ENCODE measurements around the gene MMP17. TPM values are rescaled to one million over a fixed set of nuclear protein-coding genes. Genes with fewer than 3 reads are reported as not detected.

MMP17 gene
- polyA plus RNA-seq, 2 donors = 1.8 to 2.0 TPM

- 89 to 92% methylated on average over 25 of the region's 25 CpGs for WGBS, 2 donors
- Histone ChIP-seq H3K36me3 (ENCODE audit: control insufficient read depth in 2 of 2, insufficient read depth in 2 of 2, low read length in 1 of 2) (no peaks in the 10 kb centered on the region), H3K27me3 (ENCODE audit: control insufficient read depth in 1 of 2, insufficient read depth in 2 of 2, low read length in 2 of 2) (no peaks in the 10 kb centered on the region), H3K4me3 (ENCODE audit: low read depth in 1 of 2, low read length in 2 of 2) (no peak overlapping the region), H3K27ac (ENCODE audit: low read depth in 2 of 2, low read length in 1 of 2) (no peak overlapping the region), H3K9me3 (ENCODE audit: control insufficient read depth in 2 of 2, insufficient read depth in 1 of 2, low read depth in 1 of 2, low read length in 1 of 2) (no peaks in the 10 kb centered on the region), H3K4me1 (ENCODE audit: control insufficient read depth in 2 of 2, insufficient read depth in 2 of 2, low read length in 1 of 2) (no peaks in the 10 kb centered on the region)
These were observed 16.5 kb downstream of the MMP17 start for GRCh38 chr12:131844656-131845055.

- 90 to 91% methylated on average over 29 of the region's 29 CpGs for WGBS, 2 donors
- H3K36me3 ChIP-seq (ENCODE audit: control insufficient read depth in 2 of 2, insufficient read depth in 2 of 2, low read length in 1 of 2) = no peaks in the 10 kb centered on the region
- H3K4me1 ChIP-seq (ENCODE audit: control insufficient read depth in 2 of 2, insufficient read depth in 2 of 2, low read length in 1 of 2) = no peaks in the 10 kb centered on the region
- H3K27me3 ChIP-seq (ENCODE audit: control insufficient read depth in 1 of 2, insufficient read depth in 2 of 2, low read length in 2 of 2) = no peaks in the 10 kb centered on the region
- H3K9me3 ChIP-seq (ENCODE audit: control insufficient read depth in 2 of 2, insufficient read depth in 1 of 2, low read depth in 1 of 2, low read length in 1 of 2) = no peaks in the 10 kb centered on the region
- H3K4me3 ChIP-seq (ENCODE audit: low read depth in 1 of 2, low read length in 2 of 2) = no peak overlapping the region
- H3K27ac ChIP-seq (ENCODE audit: low read depth in 2 of 2, low read length in 1 of 2) = no peak overlapping the region
These were observed 16.9 kb downstream of the MMP17 start for GRCh38 chr12:131845121-131845520.

GRCh38 chr12:131847456-131847855, 19.3 kb downstream of the MMP17 start:
- Histone ChIP-seq H3K27ac (ENCODE audit: low read depth in 2 of 2, low read length in 1 of 2) (no peak overlapping the region), H3K9me3 (ENCODE audit: control insufficient read depth in 2 of 2, insufficient read depth in 1 of 2, low read depth in 1 of 2, low read length in 1 of 2) (no peaks in the 10 kb centered on the region), H3K27me3 (ENCODE audit: control insufficient read depth in 1 of 2, insufficient read depth in 2 of 2, low read length in 2 of 2) (no peaks in the 10 kb centered on the region), H3K4me1 (ENCODE audit: control insufficient read depth in 2 of 2, insufficient read depth in 2 of 2, low read length in 1 of 2) (no peaks in the 10 kb centered on the region), H3K36me3 (ENCODE audit: control insufficient read depth in 2 of 2, insufficient read depth in 2 of 2, low read length in 1 of 2) (no peaks in the 10 kb centered on the region), H3K4me3 (ENCODE audit: low read depth in 1 of 2, low read length in 2 of 2) (no peak overlapping the region)
- WGBS, 2 donors = 85% methylated on average over 10 of the region's 10 CpGs

- no peaks in the 10 kb centered on the region for H3K27me3 ChIP-seq (ENCODE audit: control insufficient read depth in 1 of 2, insufficient read depth in 2 of 2, low read length in 2 of 2)
- WGBS, 2 donors = 80 to 84% methylated on average over 24 of the region's 24 CpGs
- no peaks in the 10 kb centered on the region for H3K36me3 ChIP-seq (ENCODE audit: control insufficient read depth in 2 of 2, insufficient read depth in 2 of 2, low read length in 1 of 2)
- H3K4me1 ChIP-seq (ENCODE audit: control insufficient read depth in 2 of 2, insufficient read depth in 2 of 2, low read length in 1 of 2) = no peaks in the 10 kb centered on the region
- no peaks in the 10 kb centered on the region for H3K9me3 ChIP-seq (ENCODE audit: control insufficient read depth in 2 of 2, insufficient read depth in 1 of 2, low read depth in 1 of 2, low read length in 1 of 2)
- H3K27ac ChIP-seq (ENCODE audit: low read depth in 2 of 2, low read length in 1 of 2) = no peak overlapping the region
- no peak overlapping the region for H3K4me3 ChIP-seq (ENCODE audit: low read depth in 1 of 2, low read length in 2 of 2)
These were observed 20.6 kb downstream of the MMP17 start for GRCh38 chr12:131848753-131849152.

- WGBS, 2 donors = 86 to 87% methylated on average over 40 to 47 of the region's 47 CpGs
- Histone ChIP-seq H3K4me1 (ENCODE audit: control insufficient read depth in 2 of 2, insufficient read depth in 2 of 2, low read length in 1 of 2) (no peaks in the 10 kb centered on the region), H3K36me3 (ENCODE audit: control insufficient read depth in 2 of 2, insufficient read depth in 2 of 2, low read length in 1 of 2) (no peaks in the 10 kb centered on the region), H3K27ac (ENCODE audit: low read depth in 2 of 2, low read length in 1 of 2) (no peak overlapping the region), H3K9me3 (ENCODE audit: control insufficient read depth in 2 of 2, insufficient read depth in 1 of 2, low read depth in 1 of 2, low read length in 1 of 2) (no peaks in the 10 kb centered on the region), H3K27me3 (ENCODE audit: control insufficient read depth in 1 of 2, insufficient read depth in 2 of 2, low read length in 2 of 2) (no peaks in the 10 kb centered on the region), H3K4me3 (ENCODE audit: low read depth in 1 of 2, low read length in 2 of 2) (no peak overlapping the region)
These were observed 21.7 kb downstream of the MMP17 start for GRCh38 chr12:131849700-131850553.

- Histone ChIP-seq H3K4me3 (ENCODE audit: low read depth in 1 of 2, low read length in 2 of 2) (no peak overlapping the region), H3K9me3 (ENCODE audit: control insufficient read depth in 2 of 2, insufficient read depth in 1 of 2, low read depth in 1 of 2, low read length in 1 of 2) (no peaks in the 10 kb centered on the region), H3K36me3 (ENCODE audit: control insufficient read depth in 2 of 2, insufficient read depth in 2 of 2, low read length in 1 of 2) (no peaks in the 10 kb centered on the region), H3K27ac (ENCODE audit: low read depth in 2 of 2, low read length in 1 of 2) (no peak overlapping the region), H3K4me1 (ENCODE audit: control insufficient read depth in 2 of 2, insufficient read depth in 2 of 2, low read length in 1 of 2) (peaks cover 0 to 7% of the 10 kb centered on the region in 2 donors), H3K27me3 (ENCODE audit: control insufficient read depth in 1 of 2, insufficient read depth in 2 of 2, low read length in 2 of 2) (no peaks in the 10 kb centered on the region)
- WGBS, 2 donors = 81 to 89% methylated on average over 39 to 41 of the region's 41 CpGs
These were observed 22.8 kb downstream of the MMP17 start for GRCh38 chr12:131850856-131851559.

- no peak overlapping the region for H3K4me3 ChIP-seq (ENCODE audit: low read depth in 1 of 2, low read length in 2 of 2)
- WGBS, 2 donors = 81 to 84% methylated on average over 37 of the region's 37 CpGs
- no peak overlapping the region for H3K27ac ChIP-seq (ENCODE audit: low read depth in 2 of 2, low read length in 1 of 2)
- no peaks in the 10 kb centered on the region for H3K9me3 ChIP-seq (ENCODE audit: control insufficient read depth in 2 of 2, insufficient read depth in 1 of 2, low read depth in 1 of 2, low read length in 1 of 2)
- no peaks in the 10 kb centered on the region for H3K36me3 ChIP-seq (ENCODE audit: control insufficient read depth in 2 of 2, insufficient read depth in 2 of 2, low read length in 1 of 2)
- H3K27me3 ChIP-seq (ENCODE audit: control insufficient read depth in 1 of 2, insufficient read depth in 2 of 2, low read length in 2 of 2) = no peaks in the 10 kb centered on the region
- peaks cover 0 to 8% of the 10 kb centered on the region in 2 donors for H3K4me1 ChIP-seq (ENCODE audit: control insufficient read depth in 2 of 2, insufficient read depth in 2 of 2, low read length in 1 of 2)
These were observed 23.8 kb downstream of the MMP17 start for GRCh38 chr12:131851741-131852550.

- Histone ChIP-seq H3K4me3 (ENCODE audit: low read depth in 1 of 2, low read length in 2 of 2) (no peak overlapping the region), H3K27me3 (ENCODE audit: control insufficient read depth in 1 of 2, insufficient read depth in 2 of 2, low read length in 2 of 2) (no peaks in the 10 kb centered on the region), H3K9me3 (ENCODE audit: control insufficient read depth in 2 of 2, insufficient read depth in 1 of 2, low read depth in 1 of 2, low read length in 1 of 2) (no peaks in the 10 kb centered on the region), H3K4me1 (ENCODE audit: control insufficient read depth in 2 of 2, insufficient read depth in 2 of 2, low read length in 1 of 2) (peaks cover 0 to 8% of the 10 kb centered on the region in 2 donors), H3K27ac (ENCODE audit: low read depth in 2 of 2, low read length in 1 of 2) (no peak overlapping the region), H3K36me3 (ENCODE audit: control insufficient read depth in 2 of 2, insufficient read depth in 2 of 2, low read length in 1 of 2) (no peaks in the 10 kb centered on the region)
- WGBS, 2 donors = 56 to 59% methylated on average over 24 of the region's 24 CpGs
These were observed 24.5 kb downstream of the MMP17 start for GRCh38 chr12:131852551-131853299.
